C4-2B (cell line): Measurements from ENCODE around the gene POLR2E.

Source experiments
- ZFX ChIP-seq: fragments of 450-650 bp; IDR thresholded peaks from 2 replicates; pipeline ENCODE4 v1.6.1; 2017
- TF ChIP-seq, protein P1 (sequence below): fragments of 450-650 bp; conservative IDR thresholded peaks from 2 replicates; pipeline ENCODE4 v1.5.1; 2017; ENCODE audit warnings: mild to moderate bottlenecking

DNA sequence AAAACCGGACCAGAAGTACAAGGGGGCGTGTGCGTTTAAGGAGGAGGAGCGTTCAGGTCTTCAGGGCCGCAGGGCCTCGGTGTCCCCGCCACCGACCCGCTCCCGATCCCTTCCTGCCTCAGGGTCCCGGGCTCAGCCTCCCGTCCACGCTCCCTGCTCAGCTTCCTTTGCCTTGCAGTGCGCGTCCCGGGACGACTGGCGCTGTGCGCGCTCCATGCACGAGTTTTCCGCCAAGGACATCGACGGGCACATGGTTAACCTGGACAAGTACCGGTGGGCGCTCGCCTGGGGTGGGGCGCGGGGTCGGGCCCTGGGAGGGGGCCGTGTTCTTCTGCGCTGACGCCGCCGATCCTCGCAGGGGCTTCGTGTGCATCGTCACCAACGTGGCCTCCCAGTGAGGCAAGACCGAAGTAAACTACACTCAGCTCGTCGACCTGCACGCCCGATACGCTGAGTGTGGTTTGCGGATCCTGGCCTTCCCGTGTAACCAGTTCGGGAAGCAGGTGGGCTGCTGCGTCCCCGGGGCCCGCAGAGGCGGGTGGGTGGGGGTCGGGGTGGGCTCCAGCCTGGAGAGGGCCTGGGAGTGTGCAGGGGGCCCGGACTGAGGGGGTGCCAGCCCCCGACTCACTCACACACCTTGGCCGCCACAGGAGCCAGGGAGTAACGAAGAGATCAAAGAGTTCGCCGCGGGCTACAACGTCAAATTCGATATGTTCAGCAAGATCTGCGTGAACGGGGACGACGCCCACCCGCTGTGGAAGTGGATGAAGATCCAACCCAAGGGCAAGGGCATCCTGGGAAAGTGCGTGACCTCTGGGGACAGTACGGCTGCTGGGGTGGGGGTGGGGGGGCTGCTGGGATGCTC, 10.1 kb upstream of the POLR2E start:
- TF ChIP-seq, protein P1, sequence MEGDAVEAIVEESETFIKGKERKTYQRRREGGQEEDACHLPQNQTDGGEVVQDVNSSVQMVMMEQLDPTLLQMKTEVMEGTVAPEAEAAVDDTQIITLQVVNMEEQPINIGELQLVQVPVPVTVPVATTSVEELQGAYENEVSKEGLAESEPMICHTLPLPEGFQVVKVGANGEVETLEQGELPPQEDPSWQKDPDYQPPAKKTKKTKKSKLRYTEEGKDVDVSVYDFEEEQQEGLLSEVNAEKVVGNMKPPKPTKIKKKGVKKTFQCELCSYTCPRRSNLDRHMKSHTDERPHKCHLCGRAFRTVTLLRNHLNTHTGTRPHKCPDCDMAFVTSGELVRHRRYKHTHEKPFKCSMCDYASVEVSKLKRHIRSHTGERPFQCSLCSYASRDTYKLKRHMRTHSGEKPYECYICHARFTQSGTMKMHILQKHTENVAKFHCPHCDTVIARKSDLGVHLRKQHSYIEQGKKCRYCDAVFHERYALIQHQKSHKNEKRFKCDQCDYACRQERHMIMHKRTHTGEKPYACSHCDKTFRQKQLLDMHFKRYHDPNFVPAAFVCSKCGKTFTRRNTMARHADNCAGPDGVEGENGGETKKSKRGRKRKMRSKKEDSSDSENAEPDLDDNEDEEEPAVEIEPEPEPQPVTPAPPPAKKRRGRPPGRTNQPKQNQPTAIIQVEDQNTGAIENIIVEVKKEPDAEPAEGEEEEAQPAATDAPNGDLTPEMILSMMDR = no peak
- no peak for TF ChIP-seq ZFX
